ENCODE results near the gene SRPRB.
"Not testable (repeated sequence)": the region's sequence is repeated elsewhere in the genome, so short reads cannot be mapped to it uniquely, and the experiment has no call there.

Gene SRPRB

DNA sequence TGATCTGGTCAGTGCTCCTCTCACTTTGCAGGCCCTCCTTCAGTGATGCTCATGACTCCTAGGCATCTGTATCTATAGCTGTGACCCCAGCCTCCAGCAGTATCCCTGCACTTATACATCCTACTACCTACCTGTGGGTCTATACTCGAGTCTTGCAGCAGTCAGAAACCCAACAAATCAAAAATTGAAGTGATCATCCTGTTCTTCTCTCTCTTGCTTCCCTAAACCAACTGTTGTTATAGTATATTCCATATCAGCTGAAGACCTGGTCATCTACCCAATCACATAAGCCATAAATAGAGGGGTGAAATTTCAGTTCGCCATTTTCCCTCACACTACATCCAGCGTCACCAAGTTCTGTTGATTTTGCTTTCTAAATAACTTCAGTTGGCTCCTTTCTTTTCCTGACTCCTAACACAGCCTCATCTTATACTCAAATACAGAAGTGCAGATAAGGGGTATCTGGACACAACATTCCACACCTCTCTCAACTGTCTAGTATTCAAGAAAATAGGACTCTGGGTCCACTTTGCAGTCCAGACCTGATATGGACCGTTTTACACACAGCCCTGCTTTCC, 25.9 kb upstream of the SRPRB start:
- no peak for DNase-seq

DNA sequence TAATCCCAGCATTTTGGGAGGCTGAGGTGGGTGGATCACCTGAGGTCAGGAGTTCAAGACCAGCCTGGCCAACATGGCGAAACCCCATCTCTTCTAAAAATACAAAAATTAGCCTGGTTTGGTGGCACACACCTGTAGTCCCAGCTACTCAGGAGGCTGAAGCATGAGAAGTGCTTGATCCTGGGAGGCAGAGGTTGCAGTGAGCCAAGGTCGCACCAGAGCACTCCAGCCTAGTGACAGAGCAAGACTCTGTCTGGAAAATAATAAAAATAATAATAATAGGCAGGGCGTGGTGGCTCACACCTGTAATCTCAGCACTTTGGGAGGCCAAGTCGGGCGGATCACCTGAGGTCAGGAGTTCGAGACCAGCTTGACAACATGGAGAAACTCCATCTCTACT, 24.9 kb upstream of the SRPRB start:
- not testable (repeated sequence) for DNase-seq

DNA sequence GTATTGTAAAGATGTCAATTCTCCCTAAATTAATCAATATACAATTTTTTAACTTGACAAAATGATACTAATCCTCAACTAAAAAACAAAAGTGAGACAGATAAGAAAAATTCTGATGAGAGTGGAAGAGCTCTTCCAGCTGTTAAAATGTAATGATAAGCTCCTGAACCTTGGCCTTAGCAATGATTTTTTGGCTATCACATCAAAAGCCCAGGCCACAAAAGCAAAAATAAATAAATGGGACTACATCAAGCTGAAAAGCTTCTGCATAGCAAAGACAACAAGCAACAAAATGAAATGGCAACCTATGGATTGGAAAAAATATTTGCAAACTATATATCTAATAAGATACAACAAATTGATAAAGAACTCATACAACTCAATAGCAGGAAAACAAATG, 24.0 kb upstream of the SRPRB start:
- no peak for DNase-seq

DNA sequence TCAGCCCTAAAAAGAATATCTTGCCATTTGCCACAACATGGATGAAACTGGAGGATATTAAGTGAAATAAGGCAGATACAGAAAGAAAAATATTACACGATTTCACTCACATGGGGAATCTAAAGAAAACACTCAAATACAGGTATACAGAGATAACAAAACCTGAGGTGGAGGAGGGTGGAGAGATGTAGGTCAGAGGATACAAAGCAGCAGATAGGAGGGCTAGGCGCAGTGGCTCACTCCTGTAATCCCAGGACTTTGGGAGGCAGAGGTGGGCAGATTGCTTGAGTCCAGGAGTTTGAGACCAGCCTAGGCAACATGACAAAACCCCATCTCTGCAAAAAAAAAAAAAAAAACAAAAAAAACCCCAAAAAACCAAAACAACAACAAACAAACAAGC, 23.2 kb upstream of the SRPRB start:
- no peak for DNase-seq

DNA sequence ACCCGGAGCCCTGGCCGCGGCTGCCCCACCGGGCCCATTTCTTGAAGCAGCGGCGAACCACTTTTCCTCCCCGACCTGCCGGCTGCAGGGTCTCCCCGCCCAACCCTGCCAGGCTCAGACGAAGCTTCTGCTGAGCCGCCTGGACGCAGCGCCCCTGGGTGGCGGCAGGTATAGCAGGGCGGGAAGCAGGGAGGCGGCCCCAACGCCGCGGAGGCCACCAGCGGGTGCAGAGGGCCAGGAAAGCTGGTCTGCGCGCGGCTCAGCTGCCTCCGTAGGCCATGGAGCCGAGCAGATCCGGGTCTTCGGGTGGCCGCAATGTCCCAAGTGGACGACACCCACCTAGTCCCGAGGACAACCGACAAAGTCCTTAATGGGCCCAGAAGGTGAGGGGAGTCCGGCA, 21.9 kb upstream of the SRPRB start:
- DNase-seq = no peak

DNA sequence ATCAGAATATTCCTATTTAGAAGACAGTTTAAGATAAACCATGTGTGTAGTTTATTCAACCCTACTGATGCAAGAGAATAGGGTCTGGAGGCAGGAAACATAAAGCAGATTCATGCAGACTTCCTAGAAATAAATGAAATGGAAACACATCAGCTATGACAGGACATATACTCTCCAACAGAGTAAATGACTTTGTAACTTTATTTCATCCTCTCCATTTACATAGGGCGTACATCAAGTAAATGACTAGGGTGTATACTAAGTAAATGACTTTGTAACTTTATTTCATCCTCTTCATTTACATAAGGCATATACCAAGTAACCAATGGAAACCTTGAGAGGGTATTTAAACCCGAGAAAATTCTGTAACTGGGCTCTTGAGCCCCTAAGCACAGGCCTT, 17.6 kb upstream of the SRPRB start:
- DNase-seq = no peak

DNA sequence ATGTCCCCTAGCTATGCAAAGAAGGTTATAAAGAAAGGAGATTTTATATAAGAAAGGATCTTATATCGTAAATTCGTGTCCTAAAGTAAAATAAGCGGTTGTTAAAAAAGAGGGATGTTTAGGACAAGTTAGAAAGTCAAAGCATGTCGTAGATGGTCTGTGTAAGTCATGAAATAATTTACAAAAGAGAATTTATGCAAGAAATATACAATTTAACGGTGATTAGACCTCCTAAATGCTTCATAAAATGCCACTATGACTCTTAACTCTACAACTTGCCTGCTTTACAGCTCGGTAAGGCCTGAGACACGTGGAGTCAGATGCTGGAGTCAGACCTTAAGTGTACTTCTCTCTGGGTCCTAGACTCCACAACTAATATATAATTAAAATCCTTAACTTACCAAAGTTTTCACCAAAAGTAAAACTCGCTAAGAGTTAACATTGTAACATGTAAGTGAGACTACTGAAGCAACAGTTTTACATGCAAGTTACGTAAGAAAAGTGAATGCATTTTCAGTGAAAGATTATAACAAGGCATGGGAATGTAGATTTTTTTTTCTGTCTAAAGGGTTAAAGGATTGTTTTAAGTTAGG, 13.3 kb upstream of the SRPRB start:
- DNase-seq = no peak

DNA sequence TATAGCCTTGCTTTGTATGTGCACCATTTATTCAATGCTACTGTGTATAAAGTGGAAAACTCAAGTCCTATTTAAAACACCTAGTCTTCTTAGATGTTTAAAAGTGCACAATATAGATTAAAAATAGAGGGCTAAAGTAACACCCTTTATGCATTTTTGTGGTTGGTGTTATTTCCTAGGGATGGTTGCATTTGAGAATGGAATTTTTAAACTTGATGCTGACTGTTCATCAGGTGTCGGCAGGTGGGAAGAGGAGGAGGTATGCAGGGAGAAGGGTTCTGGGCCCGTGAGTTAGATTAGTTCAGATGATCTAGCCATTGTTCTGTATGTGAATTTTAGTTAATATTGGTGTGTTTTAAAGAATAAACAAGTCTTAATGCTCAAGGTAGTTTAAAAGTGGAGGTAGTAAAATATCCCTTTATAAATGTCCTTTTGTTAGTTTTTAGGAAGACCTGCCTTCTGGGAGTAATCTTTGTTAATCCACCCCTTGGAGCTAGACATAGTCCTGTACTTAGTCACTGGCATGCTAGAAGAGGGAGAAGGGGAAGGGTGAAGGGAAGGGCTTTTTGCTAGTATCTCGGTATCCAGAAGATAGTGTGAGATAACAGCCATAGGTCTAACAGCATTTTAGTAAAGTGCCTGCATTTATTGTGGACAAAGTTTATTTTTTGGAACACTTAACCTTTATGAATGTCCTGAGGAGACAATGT, 8.1 kb upstream of the SRPRB start:
- no peak for DNase-seq

DNA sequence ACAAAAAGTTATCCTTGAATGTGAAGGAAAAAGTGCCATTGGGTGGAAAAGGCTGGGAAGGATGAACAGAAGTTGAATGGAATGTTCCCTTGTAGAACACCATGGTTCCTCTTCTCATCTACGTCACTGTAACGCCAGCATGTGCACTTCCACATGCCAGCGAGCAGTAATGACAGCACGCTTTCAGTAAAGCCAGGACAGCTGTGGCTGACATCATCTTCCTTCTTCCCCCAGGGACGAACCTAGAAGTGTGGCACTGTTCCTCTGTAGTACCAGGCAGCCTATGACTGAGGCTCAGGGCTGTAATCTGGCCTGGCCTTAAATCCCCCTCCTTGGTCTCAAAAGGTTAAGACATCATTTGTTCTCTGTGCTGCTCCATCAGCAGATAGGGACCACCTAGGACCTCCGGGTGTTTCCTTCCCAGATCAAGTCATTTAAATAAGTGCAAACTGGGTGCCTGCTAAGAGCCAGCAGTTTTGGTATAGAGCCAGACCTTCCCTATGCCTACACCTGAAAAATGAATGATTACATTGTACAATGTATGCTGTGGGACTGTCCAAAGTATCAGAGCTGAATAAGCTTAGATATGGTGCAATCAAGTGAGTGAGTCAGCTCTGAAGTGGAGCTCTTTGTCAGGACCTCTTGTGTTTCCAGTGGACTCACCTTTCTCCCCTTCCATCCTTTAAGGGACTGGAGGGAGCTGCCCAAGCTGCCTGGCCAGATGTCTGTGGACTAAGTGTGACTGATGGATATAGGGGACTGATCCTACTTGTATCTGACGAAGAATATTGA, 5.6 kb upstream of the SRPRB start:
- DNase-seq = no peak

DNA sequence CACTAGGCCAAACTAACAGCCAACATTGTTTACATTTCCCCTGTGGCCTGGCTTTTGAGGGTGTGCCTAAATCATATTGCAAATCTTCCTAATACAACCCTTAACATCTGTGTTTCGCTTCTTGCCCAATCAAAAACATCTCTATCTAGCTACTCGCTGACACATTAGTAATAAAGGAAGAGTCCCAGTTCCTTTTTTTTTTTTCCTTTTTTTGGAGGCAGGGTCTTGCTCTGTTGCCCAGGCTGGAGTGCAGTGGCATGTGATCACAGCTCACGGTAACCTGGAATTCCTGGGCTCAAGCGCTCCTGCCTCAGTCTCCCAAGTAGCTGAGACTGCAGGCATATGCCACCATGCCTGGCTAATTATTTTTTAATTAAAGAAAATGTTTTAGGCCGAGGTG, 2.1 kb upstream of the SRPRB start:
- DNase-seq = no peak

DNA sequence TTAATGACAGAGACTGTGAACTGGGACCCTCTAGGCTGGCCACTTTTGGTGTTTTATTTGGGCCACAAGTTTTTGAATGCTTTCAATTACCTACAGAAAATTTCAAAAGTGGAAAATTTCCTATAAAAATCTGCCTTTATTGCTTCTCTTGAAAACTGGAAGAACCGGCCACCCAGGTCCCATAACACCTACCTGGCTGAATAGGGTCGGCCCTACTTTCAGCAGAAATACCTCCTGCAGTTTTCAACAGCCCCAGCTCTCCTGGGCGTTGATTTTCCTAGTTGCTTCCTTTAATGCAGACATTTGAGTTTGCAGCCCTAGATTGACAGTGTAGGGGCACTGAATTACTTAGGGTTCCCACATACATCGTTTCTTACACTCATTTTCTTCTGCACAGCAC, 719 bp upstream of the SRPRB start:
- DNase-seq = no peak

DNA sequence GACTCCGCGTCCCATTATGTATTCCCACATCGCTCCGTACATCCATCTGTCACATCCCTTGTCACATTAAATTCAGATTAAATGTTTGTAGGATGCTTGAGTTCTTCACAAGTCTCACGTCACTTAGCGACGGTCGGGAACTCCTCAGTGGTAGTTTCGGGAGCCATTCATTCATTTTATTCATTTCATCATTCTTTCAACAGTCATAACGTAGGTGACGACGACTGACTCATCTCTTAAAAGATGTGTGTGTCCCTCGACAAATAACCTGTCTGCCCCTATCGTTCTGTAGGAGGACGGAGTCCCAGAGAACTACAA, 272 bp upstream of the SRPRB start:
- DNase-seq = no peak

DNA sequence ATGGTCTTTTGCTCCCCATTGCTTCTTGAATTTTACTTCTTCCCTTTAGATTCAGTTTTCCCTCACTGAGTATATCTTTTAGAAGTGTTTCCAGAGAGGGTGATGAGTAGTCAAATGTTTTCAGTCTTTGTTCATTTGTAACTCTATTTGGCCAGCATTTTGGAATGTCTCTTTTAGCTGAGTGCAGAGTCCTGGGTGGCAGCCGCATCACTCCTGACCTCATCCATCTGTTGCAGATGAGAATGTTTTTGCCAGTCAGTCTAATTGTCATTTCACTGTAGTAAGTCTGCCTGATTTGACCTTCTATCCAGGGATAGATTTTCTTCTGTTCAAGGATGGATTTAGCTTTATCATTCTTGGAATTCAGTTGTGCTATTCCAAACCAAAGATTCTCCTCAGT, 7.3 kb downstream of the SRPRB start:
- DNase-seq = no peak

DNA sequence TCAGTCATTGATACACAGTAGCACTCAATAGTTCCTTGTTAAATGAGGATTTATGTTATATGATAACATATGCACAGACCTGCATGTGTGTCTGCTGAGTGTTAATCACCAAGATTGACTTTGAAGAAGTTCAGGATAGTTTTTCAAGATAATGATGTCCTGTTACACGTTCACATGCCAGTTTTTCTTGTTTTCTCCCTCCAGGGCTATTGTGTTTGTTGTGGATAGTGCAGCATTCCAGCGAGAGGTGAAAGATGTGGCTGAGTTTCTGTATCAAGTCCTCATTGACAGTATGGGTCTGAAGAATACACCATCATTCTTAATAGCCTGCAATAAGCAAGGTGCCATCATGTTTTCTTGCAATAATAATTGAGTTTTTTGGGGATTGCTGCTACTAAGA, 9.8 kb downstream of the SRPRB start:
- no peak for DNase-seq

DNA sequence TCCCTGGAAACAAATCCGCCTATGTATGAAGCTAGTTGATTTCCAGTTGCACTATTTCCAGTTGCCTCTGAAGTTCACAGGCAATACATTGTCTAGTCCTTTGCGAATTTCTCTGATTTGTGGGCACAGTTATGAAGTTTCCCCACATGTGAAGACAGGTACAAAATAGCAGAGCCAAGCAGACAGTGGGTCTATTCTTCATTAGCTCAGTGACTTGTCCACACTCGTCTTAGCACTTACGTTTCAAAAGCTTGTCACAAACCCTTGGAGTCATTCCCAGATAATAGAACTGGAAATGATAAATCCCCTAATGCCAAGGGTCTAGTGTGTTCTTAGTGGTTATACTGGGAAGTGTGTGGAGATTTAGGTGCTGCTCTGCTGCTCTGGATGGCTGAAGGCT, 14.5 kb downstream of the SRPRB start:
- no peak for DNase-seq

DNA sequence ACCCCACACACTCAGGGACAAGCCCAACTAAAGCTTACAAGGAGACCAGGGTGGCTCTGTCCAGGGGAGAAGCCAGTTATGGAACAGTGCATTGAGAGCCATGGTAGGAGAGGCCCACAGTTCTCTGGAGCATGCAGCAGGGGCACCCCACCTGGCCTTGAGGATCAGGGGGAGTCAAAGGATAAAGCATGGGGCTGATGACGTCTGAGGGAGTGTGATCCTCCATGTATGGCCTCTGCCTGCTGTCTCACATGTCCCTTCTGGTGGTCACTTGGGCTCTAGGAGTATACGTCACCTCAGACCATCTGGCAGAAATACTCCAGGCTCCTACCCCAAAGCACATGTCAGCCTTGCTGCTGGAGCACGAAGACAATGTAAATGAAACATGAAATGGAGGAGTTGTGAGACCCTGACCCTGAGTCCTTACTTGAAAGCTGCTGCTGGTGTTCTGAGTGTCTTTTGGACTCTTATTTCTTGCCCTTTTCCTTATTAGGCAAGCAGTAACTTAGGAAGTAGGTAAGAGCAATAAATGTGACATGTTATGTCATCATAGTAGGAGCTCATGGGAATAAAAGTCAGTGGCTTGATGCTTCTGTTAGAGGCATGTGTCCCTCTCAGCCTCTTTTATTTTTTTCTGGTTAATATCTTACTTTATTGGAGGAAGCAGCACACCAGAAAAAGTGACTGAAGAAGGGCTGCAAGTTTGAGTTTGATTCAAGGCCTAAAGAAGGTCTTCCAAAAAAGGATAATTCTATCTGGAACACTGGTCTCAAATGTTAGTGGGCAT, 15.5 kb downstream of the SRPRB start:
- DNase-seq = no peak

DNA sequence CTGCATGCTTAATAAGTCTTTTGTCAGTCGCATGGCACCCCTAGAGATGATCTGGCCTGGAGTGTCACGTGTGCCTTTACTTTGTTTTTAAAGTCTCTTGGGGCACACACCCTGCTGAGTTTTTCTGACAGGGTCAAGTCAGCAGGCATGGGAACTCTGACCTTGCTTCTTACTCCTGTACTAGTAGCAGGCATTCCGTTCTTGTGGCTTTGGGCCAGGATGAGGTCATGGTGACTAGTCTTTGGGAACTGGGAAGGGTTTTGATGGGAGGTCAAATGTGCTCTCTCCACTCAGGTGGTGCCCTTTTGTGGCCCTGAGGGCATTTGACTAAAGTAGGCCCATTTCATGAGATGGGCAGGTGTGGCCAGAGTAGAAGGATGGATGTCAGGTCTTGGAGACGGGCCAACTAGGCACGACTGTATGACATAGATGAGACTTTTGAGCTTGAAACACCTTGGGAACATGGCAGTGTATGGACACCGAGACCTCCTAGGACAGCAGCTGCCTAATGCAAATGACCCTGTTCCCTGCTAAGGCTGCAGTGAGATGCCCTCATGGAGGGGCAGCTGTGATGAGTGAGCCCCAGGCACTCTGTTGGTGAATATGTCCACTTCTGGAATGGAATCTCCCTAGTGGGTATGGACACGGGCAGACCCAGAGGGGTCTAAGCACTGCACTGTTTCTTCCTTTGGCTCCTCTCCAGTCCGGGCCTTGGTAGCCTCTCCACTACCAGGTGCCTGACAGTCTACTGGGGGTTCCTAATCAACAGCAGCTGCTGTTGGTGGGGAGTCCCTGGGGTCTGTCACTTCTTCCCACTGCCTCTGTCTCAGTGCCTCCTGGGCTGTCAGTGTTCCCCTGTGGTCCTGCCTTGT, 16.4 kb downstream of the SRPRB start:
- DNase-seq = no peak

DNA sequence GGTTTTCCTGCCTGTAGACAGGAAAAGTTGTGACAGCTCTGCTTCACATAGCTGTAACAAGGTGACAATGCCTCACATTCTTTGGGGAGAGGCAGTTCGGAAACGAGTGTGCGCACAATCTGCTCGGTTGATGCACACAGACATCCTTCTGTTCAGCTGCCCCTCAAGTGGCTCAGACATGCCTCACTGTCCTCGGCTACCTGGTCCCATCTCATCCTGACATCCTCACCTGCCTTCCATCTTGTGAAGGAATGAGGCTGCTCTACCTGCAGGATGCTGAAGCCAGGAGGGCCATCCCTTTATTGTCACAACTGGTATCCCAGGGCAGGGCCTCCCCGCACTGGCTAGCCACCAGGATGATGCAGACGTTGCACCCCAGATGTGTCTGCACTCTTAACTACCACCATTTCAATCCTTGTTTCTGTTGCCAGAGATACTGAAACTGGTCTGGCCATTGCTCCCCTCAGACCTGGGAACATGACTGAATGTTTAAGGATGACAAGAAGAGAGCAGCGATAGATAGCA, 19.4 kb downstream of the SRPRB start:
- DNase-seq = no peak

DNA sequence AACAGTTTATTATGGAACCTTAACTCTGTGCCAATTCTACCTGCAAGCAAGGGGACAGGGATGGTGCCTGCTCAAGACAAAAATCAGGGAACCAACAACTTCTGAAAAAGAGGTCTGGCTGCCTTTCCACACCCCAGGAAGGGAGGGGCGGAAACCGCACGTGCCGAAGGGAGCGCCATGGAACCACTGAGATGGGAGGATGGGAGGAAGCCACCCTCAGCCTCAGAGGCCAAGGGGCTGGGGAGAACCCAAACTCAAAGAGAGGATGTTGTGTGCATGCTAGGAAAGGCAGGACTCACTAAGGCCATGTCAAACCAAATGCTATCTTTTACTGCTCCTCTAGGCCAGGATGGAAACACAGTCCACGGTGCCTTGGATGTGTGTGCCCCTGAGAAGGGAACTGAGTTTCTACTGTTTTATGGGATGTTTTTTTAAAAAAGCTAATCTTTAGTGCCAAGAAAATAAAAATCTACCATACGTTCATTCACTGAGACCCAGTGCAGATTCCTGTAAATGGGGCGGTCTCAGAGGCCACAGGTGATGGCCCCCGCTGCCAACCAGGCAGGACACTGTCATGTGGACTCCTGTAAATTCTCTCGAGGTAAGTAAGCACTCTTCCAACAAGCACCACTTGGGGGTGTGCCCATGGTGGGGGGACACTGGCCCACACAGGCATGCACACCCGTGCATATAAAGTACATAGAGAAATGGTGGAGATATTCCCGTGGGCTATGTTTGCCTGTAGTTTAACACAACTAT, 20.5 kb downstream of the SRPRB start:
- no peak for DNase-seq

DNA sequence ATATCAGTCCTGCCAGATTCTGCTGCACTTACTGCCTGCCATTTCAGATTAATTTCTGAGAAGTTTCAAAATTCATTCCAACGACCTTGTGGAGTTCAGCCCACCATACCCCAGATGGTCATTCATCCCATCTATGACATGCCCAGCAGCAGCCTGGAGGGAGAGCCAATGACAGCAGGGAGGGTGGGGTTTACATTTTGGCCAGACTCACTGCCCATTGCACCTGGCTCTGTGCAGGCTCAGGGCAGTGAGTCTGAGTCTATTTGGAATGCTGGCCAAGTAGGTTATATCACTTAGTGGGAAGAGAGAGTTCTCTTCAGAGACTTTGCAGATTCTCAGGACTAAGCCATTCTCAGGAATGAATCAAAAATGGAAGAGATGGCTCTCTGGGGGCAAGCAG, 21.5 kb downstream of the SRPRB start:
- no peak for DNase-seq

DNA sequence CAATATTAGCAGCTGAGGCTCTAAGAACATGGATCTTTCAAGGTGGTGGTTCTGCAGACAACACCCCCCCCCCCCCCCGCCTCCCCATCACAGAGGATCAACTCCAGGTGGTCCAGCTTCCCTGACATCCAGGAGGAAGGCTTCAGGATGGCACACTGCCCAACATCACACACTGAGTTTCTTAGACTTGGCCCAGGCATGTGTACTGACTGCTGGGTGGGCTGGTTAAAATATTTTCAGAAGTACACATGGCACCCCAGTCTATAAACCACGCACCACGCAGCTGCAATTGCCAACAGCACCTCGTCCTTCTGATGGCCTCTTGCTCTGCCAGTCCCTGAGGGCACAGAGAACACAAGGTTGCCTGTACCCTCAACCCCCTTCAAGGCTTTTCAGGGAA, 22.1 kb downstream of the SRPRB start:
- no peak for DNase-seq
